ENCODE results near the gene CREB1.

The CREB1 gene

DNA sequence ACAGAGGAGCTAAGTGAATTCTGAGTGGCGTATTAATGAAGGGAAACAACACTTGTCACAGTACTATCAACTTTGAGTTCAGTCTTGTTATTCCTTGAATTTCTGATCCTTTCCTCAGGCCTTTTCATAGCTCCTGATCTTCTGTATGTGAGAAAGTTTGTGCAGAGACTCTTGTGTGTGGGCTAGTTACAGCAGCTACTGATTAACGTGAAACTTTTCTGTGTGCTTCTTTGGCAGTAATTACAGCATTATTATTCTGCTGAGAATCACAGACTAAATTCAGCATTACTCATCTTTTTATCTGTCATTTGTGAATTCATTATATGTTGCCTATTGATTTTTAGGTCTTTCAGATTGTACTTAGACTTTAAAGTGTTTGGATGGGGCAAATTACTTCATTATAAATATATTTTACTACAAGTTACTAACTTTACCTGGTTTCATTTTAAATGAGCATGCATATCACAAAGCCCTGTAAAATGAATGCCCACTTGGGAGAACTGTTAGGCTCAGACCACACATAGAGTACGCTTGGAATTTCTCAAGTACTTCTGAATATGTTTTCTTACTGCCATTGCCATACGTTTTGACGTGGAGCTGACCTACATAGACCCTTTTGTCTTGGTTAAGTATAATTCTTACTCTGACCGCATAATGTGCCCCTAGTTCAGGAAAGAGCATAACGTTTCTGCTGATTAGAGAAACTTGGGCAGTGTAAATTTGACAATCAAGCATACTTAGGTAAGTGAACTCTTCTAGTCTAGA is 36.2 kb downstream of the CREB1 start:
- TF ChIP-seq, protein P1, sequence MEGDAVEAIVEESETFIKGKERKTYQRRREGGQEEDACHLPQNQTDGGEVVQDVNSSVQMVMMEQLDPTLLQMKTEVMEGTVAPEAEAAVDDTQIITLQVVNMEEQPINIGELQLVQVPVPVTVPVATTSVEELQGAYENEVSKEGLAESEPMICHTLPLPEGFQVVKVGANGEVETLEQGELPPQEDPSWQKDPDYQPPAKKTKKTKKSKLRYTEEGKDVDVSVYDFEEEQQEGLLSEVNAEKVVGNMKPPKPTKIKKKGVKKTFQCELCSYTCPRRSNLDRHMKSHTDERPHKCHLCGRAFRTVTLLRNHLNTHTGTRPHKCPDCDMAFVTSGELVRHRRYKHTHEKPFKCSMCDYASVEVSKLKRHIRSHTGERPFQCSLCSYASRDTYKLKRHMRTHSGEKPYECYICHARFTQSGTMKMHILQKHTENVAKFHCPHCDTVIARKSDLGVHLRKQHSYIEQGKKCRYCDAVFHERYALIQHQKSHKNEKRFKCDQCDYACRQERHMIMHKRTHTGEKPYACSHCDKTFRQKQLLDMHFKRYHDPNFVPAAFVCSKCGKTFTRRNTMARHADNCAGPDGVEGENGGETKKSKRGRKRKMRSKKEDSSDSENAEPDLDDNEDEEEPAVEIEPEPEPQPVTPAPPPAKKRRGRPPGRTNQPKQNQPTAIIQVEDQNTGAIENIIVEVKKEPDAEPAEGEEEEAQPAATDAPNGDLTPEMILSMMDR (conservative IDR thresholded peaks at IDR 0.05): no peak
- no peak for TF ChIP-seq ZFX (IDR thresholded peaks at IDR 0.05)
- no peak overlapping the region for H3K27ac ChIP-seq

DNA sequence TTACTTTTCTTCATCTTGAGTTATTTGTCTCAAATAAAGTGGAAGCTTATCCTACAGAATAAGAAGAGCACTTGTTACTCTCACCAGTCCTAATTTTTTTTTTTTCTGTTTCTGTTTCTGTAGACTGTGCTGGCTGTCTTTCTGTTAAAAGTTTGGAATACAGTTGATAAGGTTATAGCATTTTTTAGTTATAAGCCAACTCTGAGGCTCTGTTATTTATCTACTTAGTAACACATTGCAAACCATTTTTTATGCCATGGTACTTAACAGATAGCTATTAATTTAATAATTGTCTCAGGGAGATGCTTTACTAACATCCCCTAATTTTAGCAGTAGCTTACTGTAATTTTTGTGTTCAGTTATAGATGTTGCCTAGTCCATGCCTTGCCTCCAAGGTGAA is 37.9 kb downstream of the CREB1 start:
- no peak overlapping the region for H3K27ac ChIP-seq
- TF ChIP-seq, protein P1 (conservative IDR thresholded peaks at IDR 0.05): no peak
- TF ChIP-seq ZFX (IDR thresholded peaks at IDR 0.05): no peak

DNA sequence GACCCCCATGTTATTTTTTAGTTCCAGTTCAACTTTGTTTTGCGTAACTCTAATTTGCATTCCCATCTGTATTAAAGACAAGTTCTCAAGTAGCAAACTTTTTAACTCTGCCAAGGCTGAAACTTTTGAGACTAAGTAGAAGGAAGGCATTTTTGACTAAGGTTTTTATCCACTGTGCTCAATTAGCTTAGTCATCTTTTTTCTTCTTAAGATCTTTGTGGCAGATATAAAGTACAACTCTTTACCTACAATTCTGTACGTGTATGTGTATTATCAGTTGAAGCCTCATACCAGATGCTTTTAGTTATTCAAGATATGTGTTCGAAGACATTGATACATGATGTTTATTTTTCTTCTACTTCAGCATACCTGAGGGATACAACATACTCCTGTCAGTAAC is 41.6 kb downstream of the CREB1 start:
- H3K27ac ChIP-seq: no peak overlapping the region
- TF ChIP-seq ZFX (IDR thresholded peaks at IDR 0.05): no peak
- TF ChIP-seq, protein P1 (conservative IDR thresholded peaks at IDR 0.05): no peak

DNA sequence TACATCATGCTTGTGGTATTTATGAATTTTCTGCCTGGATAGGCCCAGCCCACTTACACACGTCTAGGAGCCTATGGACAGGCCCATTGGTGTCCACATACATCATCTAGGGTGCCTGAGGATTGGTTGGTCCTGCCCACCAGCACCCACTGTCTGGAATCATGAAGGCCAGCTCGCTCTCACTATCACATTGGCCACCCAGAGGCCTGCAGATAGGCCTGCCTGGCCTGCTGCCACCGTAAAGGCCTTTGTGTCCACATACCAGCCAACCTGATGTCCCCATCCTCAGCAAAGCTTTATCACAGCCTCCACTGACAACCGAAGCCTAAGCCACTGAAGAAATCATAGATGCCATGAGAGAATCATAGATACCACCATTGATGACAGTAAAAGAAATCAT is 55.2 kb downstream of the CREB1 start:
- peak overlapping the region; percentile 68 for H3K27ac ChIP-seq
- no peak for TF ChIP-seq ZFX (IDR thresholded peaks at IDR 0.05)
- TF ChIP-seq, protein P1 (conservative IDR thresholded peaks at IDR 0.05): no peak

DNA sequence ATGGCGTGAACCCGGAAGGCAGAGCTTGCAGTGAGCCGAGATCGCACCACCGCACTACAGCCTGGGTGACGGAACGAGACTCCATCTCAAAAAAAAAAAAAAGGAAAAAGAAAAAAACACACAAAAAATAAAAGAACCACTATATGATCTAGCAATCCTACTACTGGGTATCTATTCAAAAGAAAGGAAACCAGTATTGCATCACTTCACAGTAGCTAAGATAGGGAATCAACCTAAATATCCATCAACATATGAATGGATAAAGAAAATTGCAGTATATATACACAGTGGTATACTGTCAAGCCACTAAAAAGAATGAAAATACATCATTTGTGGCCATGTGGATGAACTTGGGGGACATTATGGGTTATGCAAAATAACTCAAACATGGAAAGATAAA is 57.5 kb downstream of the CREB1 start:
- H3K27ac ChIP-seq: peak overlapping the region; percentile 27; the same call in 1 of the 2 replicates
- TF ChIP-seq ZFX (IDR thresholded peaks at IDR 0.05): no peak
- TF ChIP-seq, protein P1 (conservative IDR thresholded peaks at IDR 0.05): no peak

DNA sequence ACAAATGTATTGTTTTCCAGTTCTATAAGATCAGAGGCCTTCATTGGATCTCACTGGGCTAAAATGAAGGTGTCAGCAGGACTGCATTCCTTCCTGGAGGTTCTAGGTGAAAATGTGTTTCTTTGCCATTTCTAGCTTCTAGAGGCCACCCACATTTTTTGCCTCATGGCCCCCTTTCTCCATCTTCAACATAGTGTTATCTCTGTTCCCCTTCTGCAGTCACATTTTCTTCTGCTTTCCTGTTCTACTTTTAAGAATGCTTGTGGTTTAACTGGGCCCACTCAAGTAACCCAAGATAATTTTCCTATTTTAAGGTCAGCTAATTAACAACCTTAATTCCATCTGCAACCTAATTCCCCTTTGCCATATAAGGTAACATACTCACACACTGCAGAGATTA is 59.4 kb downstream of the CREB1 start:
- TF ChIP-seq, protein P1 (conservative IDR thresholded peaks at IDR 0.05): no peak
- TF ChIP-seq ZFX (IDR thresholded peaks at IDR 0.05): no peak
- H3K27ac ChIP-seq: no peak overlapping the region

DNA sequence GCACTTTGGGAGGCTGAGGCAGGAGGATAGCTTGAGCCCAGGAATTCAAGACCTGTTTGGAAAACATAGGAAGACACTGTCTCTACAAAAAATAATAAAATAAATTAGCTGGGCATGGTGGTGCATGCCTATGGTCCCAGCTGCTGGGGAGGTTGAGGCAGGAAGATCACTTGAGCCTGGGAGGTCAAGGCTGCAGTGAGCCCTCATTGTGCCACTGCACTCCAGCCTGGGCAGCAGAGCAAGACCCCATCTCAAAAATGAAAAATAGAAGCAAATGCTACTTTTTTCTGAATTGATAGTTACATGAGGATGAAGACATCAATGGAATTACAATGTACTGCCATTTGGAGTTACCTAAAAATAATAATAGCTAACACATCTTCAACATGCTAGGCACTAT is 63.5 kb downstream of the CREB1 start:
- no peak for TF ChIP-seq ZFX (IDR thresholded peaks at IDR 0.05)
- TF ChIP-seq, protein P1 (conservative IDR thresholded peaks at IDR 0.05): no peak

More for the DNA sequence above, 63.5 kb downstream of the CREB1 start:
- no peak overlapping the region for H3K27ac ChIP-seq
